Measurements from ENCODE around the gene RSPH6A.

The RSPH6A gene

DNA sequence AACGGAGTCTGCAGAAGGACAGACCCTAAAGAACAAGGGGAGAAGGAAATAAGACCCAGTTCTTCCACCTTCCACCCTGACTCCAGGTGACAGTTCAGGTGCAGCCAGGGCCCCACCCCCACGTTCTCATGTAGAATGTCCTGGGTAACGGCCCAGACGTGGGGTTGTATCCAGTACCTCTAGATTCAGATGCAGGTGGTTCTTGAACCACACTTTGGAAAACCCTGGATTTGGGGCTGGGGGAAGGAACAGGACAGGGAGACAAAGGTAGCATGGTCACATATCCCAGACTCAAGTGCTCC lies 35.0 kb downstream of the RSPH6A start:
- no peak for TF ChIP-seq CTCF (IDR thresholded peaks at IDR 0.05; ENCODE audit: insufficient read depth, low read length, poor library complexity, severe bottlenecking)
- Histone ChIP-seq H3K27me3 (replicated peaks; ENCODE audit: control insufficient read depth, insufficient read depth, low read length) (no peaks in the 10 kb centered on the region), H3K36me3 (ENCODE audit: control insufficient read depth, insufficient read depth, low read length) (peaks cover 18% of the 10 kb centered on the region), H3K4me3 (replicated peaks; ENCODE audit: low read depth, low read length) (no peak overlapping the region)
- DNase-seq (ENCODE audit: extremely low read depth, insufficient read length) = no peak

DNA sequence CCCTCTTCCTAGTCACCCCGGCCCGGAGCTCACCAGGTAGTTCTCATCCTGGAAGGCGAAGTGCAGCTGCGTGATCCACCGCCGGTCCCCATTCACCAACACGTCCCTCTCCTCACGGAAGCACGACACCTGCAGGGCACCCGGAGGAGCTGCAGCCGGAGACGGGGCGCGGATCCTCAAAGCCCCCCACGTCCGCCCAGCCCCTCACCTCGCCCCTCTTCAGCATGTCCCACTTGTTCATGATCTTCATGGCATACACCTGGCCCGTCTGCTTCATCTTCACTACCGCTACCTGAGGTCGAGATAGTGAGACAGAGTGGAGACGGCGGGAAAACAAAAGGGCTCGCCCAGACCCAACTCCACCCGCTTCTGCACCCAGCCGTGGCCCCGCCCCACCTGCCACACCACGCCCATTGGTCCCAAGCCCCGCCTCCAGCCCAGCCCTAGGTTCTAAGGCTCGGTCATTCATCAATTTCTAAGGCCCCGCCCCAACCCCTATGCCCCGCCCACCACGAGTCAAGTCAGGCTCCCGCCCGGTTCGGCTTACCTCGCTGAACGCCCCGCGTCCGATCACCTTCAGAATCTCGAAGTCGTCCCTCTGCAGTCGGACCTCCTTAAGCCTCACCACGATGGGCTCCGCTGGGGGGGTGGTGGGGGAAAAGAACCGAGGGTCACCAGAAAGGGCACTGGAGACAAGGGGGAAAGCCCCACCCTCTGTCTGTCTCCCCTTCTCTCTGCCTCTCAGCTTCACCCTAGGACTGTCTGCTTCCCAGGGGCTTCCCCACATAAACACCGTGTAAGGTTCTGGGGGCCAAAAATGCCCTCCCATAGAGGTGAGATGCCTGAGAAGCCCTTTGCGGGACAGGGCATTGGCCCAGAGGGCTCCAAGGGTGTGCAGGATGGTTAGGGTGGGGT lies 35.6 kb downstream of the RSPH6A start:
- DNase-seq (ENCODE audit: extremely low read depth, insufficient read length) = peak; percentile 95
- H3K4me3 ChIP-seq (replicated peaks; ENCODE audit: low read depth, low read length) = peak overlapping the region; percentile 50
- no peaks in the 10 kb centered on the region for H3K27me3 ChIP-seq (replicated peaks; ENCODE audit: control insufficient read depth, insufficient read depth, low read length)
- peaks cover 18% of the 10 kb centered on the region for H3K36me3 ChIP-seq (ENCODE audit: control insufficient read depth, insufficient read depth, low read length)
- peak; percentile 84 for TF ChIP-seq CTCF (IDR thresholded peaks at IDR 0.05; ENCODE audit: insufficient read depth, low read length, poor library complexity, severe bottlenecking)

- no peak for TF ChIP-seq CTCF (IDR thresholded peaks at IDR 0.05; ENCODE audit: insufficient read depth, low read length, poor library complexity, severe bottlenecking)
- Histone ChIP-seq H3K4me3 (replicated peaks; ENCODE audit: low read depth, low read length) (no peak overlapping the region), H3K27me3 (replicated peaks; ENCODE audit: control insufficient read depth, insufficient read depth, low read length) (no peaks in the 10 kb centered on the region), H3K36me3 (ENCODE audit: control insufficient read depth, insufficient read depth, low read length) (peaks cover 15% of the 10 kb centered on the region)
- no peak for DNase-seq (ENCODE audit: extremely low read depth, insufficient read length)
Measured at GRCh38 chr19:45778010-45778661, 37.0 kb downstream of the RSPH6A start.

- H3K4me3 ChIP-seq (replicated peaks; ENCODE audit: low read depth, low read length) = no peak overlapping the region
- TF ChIP-seq CTCF (IDR thresholded peaks at IDR 0.05; ENCODE audit: insufficient read depth, low read length, poor library complexity, severe bottlenecking) = no peak
- DNase-seq (ENCODE audit: extremely low read depth, insufficient read length) = no peak
- no peaks in the 10 kb centered on the region for H3K27me3 ChIP-seq (replicated peaks; ENCODE audit: control insufficient read depth, insufficient read depth, low read length)
- H3K36me3 ChIP-seq (ENCODE audit: control insufficient read depth, insufficient read depth, low read length) = peaks cover 15% of the 10 kb centered on the region
Measured at GRCh38 chr19:45777395-45777961, 37.6 kb downstream of the RSPH6A start.

DNA sequence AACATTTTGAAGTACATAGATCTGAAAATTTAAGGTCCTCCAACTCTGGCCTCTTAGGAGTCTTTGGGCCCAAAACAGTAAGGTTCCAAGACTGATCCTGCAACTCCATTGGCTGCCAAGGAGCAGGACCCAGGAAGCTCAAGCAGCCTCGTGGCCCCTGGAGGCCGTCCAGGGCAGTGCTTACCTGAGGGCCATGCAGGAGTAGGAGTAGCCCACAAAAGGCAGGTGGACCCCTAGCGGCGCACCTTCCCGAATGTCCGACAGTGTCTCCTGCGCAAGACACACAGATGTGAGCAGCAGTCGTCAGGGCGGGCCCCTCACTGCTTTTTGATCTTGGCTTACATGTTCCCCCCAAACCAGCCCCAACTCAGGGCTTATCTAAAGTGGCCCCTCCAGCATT lies 40.3 kb downstream of the RSPH6A start:
- no peaks in the 10 kb centered on the region for H3K27me3 ChIP-seq (replicated peaks; ENCODE audit: control insufficient read depth, insufficient read depth, low read length)
- no peak overlapping the region for H3K4me3 ChIP-seq (replicated peaks; ENCODE audit: low read depth, low read length)
- TF ChIP-seq CTCF (IDR thresholded peaks at IDR 0.05; ENCODE audit: insufficient read depth, low read length, poor library complexity, severe bottlenecking) = no peak
- peaks cover 17% of the 10 kb centered on the region for H3K36me3 ChIP-seq (ENCODE audit: control insufficient read depth, insufficient read depth, low read length)
- DNase-seq (ENCODE audit: extremely low read depth, insufficient read length) = no peak

Measured in GM06990 (cell line).